C4-2B (cell line): ENCODE data around the gene ROR1.

Experiments
- ZFX ChIP-seq: fragments of 450-650 bp; IDR thresholded peaks from 2 replicates; pipeline ENCODE4 v1.6.1; 2017
- TF ChIP-seq, protein P1 (sequence below): fragments of 450-650 bp; conservative IDR thresholded peaks from 2 replicates; pipeline ENCODE4 v1.5.1; 2017; ENCODE audit warnings: mild to moderate bottlenecking

DNA sequence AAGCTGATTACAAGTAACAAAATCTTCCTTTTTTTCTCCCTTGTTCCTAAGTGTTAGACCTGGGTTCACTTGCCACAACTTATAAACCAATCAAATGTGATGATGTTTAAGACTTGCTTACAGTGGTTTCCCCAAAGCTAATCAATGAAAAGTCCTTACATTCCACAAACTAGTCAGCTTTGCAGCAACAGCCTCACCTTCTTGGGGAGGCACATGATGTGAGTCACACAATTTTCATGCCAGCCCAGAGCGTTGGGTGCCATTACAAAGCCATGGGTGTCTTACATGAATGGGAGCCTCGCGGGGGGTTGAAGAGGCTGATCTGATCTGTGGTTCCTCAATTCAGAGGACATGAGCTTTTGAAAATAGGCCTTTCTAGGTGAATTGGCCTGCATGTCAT, 338.0 kb downstream of the ROR1 start:
- TF ChIP-seq, protein P1, sequence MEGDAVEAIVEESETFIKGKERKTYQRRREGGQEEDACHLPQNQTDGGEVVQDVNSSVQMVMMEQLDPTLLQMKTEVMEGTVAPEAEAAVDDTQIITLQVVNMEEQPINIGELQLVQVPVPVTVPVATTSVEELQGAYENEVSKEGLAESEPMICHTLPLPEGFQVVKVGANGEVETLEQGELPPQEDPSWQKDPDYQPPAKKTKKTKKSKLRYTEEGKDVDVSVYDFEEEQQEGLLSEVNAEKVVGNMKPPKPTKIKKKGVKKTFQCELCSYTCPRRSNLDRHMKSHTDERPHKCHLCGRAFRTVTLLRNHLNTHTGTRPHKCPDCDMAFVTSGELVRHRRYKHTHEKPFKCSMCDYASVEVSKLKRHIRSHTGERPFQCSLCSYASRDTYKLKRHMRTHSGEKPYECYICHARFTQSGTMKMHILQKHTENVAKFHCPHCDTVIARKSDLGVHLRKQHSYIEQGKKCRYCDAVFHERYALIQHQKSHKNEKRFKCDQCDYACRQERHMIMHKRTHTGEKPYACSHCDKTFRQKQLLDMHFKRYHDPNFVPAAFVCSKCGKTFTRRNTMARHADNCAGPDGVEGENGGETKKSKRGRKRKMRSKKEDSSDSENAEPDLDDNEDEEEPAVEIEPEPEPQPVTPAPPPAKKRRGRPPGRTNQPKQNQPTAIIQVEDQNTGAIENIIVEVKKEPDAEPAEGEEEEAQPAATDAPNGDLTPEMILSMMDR, result no peak
- no peak for TF ChIP-seq ZFX
